GM23338 (cell line): ENCODE results near the gene RHEBL1.

Source experiments
- CREB1 ChIP-seq: fragments of 250-450 bp; sonication (Bioruptor Pico); IDR thresholded peaks from 2 replicates; pipeline ENCODE4 v1.5.0; 2020; ENCODE audit warnings: low read depth, mild to moderate bottlenecking, moderate library complexity
- EZH2phosphoT487 ChIP-seq: fragments of 200-600 bp; sonication (generic); IDR thresholded peaks from one replicate; pipeline ENCODE4 v1.8.1; 2018; ENCODE audit warnings: antibody characterized with exemption; ENCODE audit not compliant: unreplicated experiment
- TF ChIP-seq, protein P1 (sequence below), 2 experiments: fragments of 200-600 bp in 1 of 2; sonication (generic) in 1 of 2; conservative IDR thresholded peaks; 2 replicates each; pipeline versions ENCODE4 v1.5.1 to v1.6.1; 2016 to 2017; ENCODE audit warnings: antibody characterized with exemption in 2 of 2, low read depth in 2 of 2, mild to moderate bottlenecking in 2 of 2, moderate library complexity in 1 of 2

DNA sequence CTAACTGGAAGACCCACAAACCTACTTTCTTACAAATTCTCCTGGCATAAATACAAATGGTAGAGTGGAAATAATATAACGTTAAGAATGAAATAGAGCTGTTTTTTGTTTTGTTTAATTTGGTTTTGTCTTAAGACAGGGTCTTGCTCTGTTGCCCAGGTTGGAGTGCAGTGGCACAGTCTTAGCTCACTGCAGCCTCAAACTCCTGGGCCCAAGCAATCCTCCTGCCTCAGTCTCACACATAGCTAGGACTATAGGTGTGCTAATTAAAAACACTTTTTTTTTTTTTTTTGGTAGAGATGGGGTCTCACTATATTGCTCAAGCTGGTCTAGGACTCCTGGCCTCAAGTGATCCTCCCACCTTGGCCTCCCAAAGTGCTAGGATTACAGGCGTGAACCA is 28.9 kb upstream of the RHEBL1 start:
- TF ChIP-seq, protein P1, sequence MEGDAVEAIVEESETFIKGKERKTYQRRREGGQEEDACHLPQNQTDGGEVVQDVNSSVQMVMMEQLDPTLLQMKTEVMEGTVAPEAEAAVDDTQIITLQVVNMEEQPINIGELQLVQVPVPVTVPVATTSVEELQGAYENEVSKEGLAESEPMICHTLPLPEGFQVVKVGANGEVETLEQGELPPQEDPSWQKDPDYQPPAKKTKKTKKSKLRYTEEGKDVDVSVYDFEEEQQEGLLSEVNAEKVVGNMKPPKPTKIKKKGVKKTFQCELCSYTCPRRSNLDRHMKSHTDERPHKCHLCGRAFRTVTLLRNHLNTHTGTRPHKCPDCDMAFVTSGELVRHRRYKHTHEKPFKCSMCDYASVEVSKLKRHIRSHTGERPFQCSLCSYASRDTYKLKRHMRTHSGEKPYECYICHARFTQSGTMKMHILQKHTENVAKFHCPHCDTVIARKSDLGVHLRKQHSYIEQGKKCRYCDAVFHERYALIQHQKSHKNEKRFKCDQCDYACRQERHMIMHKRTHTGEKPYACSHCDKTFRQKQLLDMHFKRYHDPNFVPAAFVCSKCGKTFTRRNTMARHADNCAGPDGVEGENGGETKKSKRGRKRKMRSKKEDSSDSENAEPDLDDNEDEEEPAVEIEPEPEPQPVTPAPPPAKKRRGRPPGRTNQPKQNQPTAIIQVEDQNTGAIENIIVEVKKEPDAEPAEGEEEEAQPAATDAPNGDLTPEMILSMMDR (conservative IDR thresholded peaks at IDR 0.05; ENCODE audit: low read depth in 2 of 2) = no peak
- TF ChIP-seq CREB1 (CRISPR knock-in tag) = no peak
- no peak for TF ChIP-seq EZH2phosphoT487
